ENCODE results near the gene CXXC4. TPM values are rescaled to one million over a fixed set of nuclear protein-coding genes. Genes with fewer than 3 reads are reported as not detected.
A peak's percentile ranks its signal among the peaks of the same experiment; 100 is the strongest.

The CXXC4 gene
- total RNA-seq, 4 donors from 2014 or later = 0.40 to 4.8 (median 3.0) TPM

DNA sequence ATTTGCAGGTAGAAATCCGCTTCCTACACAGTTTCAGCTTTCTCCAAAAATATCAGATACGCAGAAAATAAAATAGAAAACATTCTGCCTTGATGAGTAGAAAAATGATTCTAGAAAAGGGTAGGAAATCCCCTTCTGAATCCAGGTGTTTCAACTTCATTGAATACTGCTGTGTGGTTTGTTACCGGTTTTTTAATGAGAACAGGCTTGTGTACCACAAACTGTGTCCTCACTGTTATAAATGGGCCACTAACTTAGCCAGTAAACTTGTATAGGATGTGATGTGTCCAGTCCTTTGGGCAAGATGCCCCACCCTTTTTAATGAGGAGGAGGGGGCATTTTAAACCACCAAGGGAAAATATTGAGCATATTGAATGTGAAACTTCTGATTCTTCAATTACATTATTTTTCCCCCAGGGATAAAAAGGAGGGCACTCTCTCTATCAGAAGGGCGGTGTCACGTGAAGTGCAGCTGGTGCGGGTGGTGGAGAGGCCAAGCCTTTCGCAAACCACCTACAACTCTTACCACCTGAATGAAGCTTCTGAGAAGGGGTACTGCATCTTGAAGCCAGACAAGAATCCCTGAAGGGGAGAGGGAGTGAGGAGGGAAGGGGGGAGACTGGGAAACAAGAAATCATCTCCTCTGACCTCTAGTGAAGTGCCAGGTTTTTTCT lies 4.5 kb downstream of the CXXC4 start:
- Histone ChIP-seq H3K27me3 (no peaks in the 10 kb centered on the region), H3K27ac (peak overlapping the region; percentile 59 to 93 (median 90))
- no peak for ATAC-seq

DNA sequence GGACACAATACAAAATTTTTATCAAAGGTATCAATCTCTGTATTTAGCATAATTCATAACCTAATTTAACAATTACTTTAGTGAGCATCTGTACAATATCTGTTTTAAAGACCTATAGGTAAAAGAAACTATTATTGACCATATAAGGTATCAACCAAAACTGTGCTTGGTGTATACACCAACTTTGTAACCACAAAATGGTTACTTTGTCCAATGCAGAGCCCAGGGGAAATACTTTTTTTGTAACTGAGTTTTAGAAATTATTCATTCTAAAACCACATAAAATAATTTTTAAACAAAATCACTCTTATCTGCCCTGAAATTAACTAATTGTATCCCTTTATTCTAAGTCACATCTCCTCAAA lies 5.0 kb downstream of the CXXC4 start:
- H3K27me3 ChIP-seq = no peaks in the 10 kb centered on the region
- peaks cover 0 to 47% (median 0%) of the 10 kb centered on the region in 3 donors for H3K4me1 ChIP-seq
- no peak for ATAC-seq
- peak overlapping the region in 1 of 2 donors; percentile 78 for H3K4me3 ChIP-seq
- TF ChIP-seq POLR2AphosphoS5 (IDR thresholded peaks at IDR 0.05) (no peak), EP300 (IDR thresholded peaks at IDR 0.05) (no peak), POLR2A (IDR thresholded peaks at IDR 0.05) (no peak)
- TF ChIP-seq, protein P1, sequence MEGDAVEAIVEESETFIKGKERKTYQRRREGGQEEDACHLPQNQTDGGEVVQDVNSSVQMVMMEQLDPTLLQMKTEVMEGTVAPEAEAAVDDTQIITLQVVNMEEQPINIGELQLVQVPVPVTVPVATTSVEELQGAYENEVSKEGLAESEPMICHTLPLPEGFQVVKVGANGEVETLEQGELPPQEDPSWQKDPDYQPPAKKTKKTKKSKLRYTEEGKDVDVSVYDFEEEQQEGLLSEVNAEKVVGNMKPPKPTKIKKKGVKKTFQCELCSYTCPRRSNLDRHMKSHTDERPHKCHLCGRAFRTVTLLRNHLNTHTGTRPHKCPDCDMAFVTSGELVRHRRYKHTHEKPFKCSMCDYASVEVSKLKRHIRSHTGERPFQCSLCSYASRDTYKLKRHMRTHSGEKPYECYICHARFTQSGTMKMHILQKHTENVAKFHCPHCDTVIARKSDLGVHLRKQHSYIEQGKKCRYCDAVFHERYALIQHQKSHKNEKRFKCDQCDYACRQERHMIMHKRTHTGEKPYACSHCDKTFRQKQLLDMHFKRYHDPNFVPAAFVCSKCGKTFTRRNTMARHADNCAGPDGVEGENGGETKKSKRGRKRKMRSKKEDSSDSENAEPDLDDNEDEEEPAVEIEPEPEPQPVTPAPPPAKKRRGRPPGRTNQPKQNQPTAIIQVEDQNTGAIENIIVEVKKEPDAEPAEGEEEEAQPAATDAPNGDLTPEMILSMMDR (IDR thresholded peaks at IDR 0.05) = no peak
- H3K36me3 ChIP-seq = no peaks in the 10 kb centered on the region
- no peaks in the 10 kb centered on the region for H3K9me3 ChIP-seq
- H3K27ac ChIP-seq = peak overlapping the region; percentile 59 to 93 (median 90)

More for the DNA sequence above, 4.5 kb downstream of the CXXC4 start:
- H3K36me3 ChIP-seq = no peaks in the 10 kb centered on the region
- peak overlapping the region; percentile 61 to 78 for H3K4me3 ChIP-seq
- WGBS, 2 donors (ENCODE audit: low coverage in 1 of 2) = 47 to 54% methylated on average over 3 to 7 of the region's 7 CpGs
- H3K4me1 ChIP-seq = peaks cover 0 to 47% (median 0%) of the 10 kb centered on the region in 3 donors
- TF ChIP-seq EP300 (IDR thresholded peaks at IDR 0.05) (no peak), POLR2AphosphoS5 (IDR thresholded peaks at IDR 0.05) (no peak), POLR2A (IDR thresholded peaks at IDR 0.05) (no peak)
- TF ChIP-seq, protein P1 (IDR thresholded peaks at IDR 0.05) = no peak
- no peaks in the 10 kb centered on the region for H3K9me3 ChIP-seq

DNA sequence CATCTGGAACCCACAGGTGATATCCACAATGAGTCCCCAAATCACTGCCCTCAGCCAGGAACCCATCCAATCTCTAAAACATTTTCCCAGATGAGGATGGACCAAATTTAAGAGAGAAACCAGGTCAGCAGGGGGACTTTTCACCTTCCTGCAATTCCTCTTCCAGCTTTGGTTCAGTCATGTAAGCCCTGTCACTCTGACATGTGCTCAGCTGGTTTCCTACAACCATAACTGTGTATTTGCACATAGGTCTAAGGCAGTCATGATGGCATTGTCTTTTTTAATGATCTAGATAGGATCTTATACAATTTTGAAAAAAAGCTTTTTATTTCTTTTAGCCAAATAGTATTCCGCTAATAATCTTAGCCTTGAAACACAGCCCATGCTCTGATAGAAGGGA lies 6.5 kb downstream of the CXXC4 start:
- Histone ChIP-seq H3K4me3 (no peak overlapping the region), H3K4me1 (peaks cover 0 to 32% (median 0%) of the 10 kb centered on the region in 3 donors), H3K9me3 (no peaks in the 10 kb centered on the region), H3K27ac (peak overlapping the region in 1 of 4 donors; percentile 32), H3K27me3 (no peaks in the 10 kb centered on the region), H3K36me3 (no peaks in the 10 kb centered on the region)
- TF ChIP-seq EP300 (IDR thresholded peaks at IDR 0.05) = no peak
- TF ChIP-seq POLR2AphosphoS5 (IDR thresholded peaks at IDR 0.05) = no peak
- TF ChIP-seq POLR2A (IDR thresholded peaks at IDR 0.05) = no peak
- TF ChIP-seq, protein P1 (IDR thresholded peaks at IDR 0.05) = no peak
- WGBS, 2 donors (ENCODE audit: low coverage in 1 of 2) = 80 to 100% methylated on average over 1 of the region's 1 CpG
- ATAC-seq = no peak

DNA sequence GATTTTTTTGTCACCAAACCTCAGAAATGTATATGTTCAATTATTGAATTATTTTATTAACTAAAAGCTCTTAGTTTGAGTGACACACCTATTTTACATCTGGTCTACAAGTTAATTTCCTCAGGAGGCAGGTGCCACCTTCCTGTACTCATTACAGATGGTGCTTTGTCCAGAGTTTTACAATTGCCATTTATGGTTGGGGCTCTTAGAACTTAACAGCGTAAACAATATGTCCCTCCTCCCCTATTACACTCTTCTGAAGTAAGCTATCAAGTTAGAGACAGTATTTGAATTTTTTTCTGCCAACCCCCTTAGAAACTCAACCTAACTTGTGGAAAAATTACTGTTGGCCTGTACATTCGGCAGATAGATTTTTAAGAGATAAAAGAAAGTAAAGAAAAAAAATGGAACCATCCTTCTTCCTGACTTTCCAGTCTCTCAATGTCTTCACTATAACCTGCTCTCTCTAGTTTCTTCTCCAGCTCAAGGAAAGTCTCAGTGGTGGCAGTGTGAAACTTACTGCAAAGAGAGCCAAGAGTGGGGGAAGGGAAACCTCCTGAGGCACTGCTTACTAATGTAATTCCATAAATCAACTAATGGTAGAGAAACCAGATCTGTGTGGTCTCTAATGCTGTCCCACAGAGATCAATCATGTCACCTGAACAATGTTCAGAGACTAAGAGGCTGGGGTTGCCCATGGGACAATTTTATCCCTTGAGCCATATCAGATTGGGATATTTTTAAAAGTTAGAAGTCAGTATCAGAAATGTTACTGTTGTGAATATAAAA lies 7.8 kb downstream of the CXXC4 start:
- peaks cover 0 to 19% (median 0%) of the 10 kb centered on the region in 3 donors for H3K4me1 ChIP-seq
- peak overlapping the region in 1 of 4 donors; percentile 20 for H3K27ac ChIP-seq
- 34 to 65% methylated on average over 2 of the region's 2 CpGs for WGBS, 2 donors (ENCODE audit: low coverage in 1 of 2)
- H3K27me3 ChIP-seq = no peaks in the 10 kb centered on the region
- no peak overlapping the region for H3K4me3 ChIP-seq
- no peaks in the 10 kb centered on the region for H3K9me3 ChIP-seq
- ATAC-seq = no peak
- no peaks in the 10 kb centered on the region for H3K36me3 ChIP-seq
- no peak for TF ChIP-seq POLR2AphosphoS5 (IDR thresholded peaks at IDR 0.05)

DNA sequence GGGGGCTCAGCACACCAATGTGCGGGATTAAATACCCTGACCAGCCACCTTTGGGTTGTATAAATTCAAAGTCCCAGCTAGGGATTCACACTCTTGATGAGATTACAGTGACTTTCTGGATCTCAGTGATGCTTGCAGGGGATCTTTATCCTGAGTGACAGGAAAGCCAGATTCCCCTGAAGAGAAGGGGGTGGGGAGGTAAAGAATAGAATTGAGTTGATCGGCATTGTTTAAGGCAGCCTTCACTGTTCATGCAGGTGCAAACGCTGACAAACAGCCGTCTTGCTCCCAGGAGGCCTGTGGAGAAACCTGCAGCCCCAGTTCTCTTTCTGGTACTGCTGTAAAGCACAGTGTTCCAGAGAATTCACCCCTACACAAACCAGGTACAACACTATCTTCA lies 19.0 kb downstream of the CXXC4 start:
- ATAC-seq = no peak
- 74% methylated on average over 3 to 4 of the region's 4 CpGs for WGBS, 2 donors (ENCODE audit: low coverage in 1 of 2)
- no peak overlapping the region for H3K4me3 ChIP-seq
- no peaks in the 10 kb centered on the region for H3K27me3 ChIP-seq
- H3K4me1 ChIP-seq = no peaks in the 10 kb centered on the region
- no peaks in the 10 kb centered on the region for H3K36me3 ChIP-seq
- no peak for TF ChIP-seq EP300 (IDR thresholded peaks at IDR 0.05)
- TF ChIP-seq POLR2A (IDR thresholded peaks at IDR 0.05) = no peak
- no peak for TF ChIP-seq POLR2AphosphoS5 (IDR thresholded peaks at IDR 0.05)
- TF ChIP-seq, protein P1 (IDR thresholded peaks at IDR 0.05) = no peak
- H3K27ac ChIP-seq = no peak overlapping the region
- H3K9me3 ChIP-seq = no peaks in the 10 kb centered on the region

All from gastroesophageal sphincter (tissue), 4 donors.